GM10847 (cell line): ENCODE data around the gene ERC2.

Source experiments
- POLR2A ChIP-seq: IDR thresholded peaks from 2 replicates; pipeline ENCODE4 v1.6.1; 2011; ENCODE audit not compliant: insufficient read length; ENCODE audit errors: extremely low read depth

ERC2 gene

DNA sequence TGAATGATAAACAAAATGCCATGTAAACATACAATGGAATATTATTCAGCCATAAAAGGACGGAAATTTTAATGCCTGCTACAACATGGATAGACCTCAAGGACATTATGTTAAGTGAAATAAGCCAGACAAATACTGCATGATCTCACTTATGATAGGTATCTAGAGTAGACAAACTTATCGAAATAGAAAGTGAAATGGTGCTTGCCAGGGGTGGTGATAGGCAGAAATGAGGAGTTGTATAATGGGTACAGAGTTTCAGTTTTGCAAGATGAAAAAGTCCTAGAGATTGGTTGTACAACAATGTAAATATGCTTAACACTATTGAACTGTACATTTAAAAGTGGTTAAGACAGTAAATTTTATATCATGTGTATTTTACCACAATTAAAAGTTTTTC is 287.8 kb downstream of the ERC2 start:
- no peak for TF ChIP-seq POLR2A

DNA sequence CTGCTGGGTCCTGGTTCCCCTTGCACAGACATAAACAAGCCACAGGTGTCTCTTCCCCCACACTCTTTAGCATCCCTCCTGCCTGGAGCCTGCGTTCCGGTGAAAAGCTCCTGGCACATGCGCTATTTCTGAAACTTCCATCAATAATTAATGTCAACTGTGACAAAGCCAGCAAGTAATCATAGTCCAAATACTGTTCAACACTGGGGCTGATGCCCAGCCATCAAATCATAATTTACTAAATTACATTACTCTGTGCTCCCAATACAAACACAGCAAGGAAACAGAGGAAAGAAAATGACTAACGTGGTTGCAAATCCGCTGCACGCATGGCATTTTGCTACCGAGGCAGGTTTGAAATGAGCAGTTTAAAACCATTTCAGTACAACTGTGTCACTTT is 294.7 kb downstream of the ERC2 start:
- TF ChIP-seq POLR2A: no peak

DNA sequence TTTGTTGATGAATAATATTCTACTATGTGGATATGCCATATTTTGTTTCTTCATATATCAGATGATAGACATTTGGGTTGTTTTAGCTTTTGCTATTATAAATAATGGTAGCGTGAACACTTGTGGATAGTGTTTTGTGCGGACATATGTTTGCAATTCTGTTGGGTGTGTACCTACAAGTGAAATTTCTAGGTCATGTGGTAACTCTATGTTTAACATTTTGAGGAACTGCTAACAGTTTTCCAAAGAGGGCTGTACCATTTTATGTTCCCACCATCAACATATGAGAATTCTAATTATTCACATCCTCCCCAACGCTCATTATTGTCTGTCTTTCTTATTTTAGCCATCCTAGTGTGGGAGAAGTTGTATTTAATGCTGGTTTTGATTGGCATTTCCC is 303.8 kb downstream of the ERC2 start:
- no peak for TF ChIP-seq POLR2A

DNA sequence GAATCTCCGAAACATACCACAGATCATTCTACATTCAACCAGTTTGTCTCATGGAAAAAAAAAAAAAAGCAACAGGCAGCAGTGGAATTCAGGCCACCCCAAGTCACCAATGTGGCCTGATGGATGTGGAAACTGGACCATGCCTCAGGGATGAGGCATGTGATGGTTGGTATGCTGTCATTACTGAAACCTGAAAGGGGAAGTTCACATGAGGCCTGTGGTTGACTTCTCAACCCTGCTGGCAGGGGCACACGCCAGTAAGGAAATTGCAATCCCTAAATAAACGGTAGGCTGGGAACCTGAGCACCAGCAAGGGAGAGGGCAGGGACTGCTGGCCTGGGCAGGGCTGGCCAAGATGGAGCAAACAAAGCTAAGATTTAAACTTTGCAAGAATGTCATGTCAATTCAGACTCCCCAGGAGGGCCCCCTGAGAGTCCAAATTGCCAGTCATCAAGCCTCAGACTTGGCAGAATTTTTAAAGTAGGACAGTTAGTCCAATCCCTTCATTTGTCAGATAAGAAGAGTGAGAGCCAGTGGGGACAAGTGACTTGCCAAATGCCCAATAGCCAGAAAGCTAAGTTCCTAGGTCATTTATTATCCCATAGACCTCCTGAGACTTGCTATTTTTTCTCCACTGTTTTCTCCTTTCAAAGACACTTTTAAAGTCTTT is 310.4 kb downstream of the ERC2 start:
- no peak for TF ChIP-seq POLR2A

DNA sequence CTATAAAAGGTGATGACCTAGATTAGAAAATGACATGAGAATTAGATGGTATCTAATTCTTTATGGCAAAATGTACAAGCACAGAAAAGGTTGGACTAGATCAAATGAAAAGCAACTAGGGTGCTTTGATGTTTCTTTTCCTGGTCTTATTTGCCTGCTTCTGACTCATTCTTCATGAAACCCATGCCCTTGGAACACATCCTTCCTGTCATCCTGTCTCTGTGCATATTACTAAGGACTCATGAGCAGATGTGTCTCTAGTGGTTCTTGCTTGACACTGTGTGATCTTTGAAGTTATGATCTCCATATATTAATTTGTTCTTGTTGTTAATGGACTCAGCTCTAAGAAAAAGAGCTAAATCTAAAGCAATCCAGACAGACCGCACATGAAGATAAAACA is 314.0 kb downstream of the ERC2 start:
- TF ChIP-seq POLR2A: no peak

DNA sequence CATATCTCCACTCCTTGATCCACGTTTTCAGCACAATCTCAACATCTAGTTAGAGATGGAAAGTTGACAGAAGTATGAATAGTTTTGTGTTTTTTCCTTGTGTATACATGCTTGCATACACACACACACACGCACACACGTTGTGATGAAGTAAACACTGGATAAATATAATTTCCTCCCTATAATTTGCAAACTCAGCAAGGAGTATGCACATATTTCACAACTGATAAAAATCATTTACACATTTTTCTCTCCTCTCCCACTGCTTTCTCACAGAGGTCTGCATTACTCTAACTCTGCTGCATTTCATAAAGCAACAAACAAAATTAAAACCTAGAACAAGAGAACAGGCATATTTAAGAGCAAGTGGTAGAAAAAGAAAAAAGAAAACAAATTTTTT is 320.9 kb downstream of the ERC2 start:
- no peak for TF ChIP-seq POLR2A

DNA sequence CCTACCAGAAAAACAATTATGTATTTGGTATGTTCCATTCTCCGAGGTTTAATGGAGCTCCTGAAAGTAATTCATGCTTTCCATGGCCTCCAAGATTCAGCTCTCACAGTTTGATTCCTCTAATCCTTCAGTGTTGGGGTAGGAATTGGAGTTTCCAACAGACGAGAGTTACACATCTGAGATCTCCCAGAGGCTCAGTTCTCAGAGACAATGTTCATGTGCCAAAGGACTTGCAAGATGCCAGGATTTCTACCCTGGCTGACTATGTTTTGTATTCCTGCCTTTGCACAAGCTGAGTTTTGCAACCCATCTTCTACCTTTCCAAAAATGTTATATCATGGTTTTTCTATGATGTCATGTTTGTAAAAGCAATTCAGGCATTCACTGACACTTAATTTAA is 322.9 kb downstream of the ERC2 start:
- no peak for TF ChIP-seq POLR2A

DNA sequence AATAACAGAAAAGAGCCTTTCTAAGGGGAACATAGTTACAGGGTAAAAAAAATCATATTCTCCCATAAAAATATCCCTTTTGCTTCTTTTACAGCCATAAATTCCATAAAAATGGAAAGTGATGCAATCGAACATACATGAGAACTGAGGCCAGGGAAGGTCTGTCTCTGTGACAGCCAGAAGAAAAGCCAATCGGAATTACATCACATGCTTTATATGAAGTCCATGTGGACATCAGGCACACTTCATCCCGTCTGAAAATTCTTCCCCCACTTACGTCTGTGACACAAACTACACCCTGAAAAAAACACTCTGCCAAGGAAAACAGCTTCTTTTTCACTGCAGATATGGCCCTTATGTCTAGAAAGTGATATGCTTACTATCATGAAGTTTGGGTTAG is 323.5 kb downstream of the ERC2 start:
- no peak for TF ChIP-seq POLR2A

DNA sequence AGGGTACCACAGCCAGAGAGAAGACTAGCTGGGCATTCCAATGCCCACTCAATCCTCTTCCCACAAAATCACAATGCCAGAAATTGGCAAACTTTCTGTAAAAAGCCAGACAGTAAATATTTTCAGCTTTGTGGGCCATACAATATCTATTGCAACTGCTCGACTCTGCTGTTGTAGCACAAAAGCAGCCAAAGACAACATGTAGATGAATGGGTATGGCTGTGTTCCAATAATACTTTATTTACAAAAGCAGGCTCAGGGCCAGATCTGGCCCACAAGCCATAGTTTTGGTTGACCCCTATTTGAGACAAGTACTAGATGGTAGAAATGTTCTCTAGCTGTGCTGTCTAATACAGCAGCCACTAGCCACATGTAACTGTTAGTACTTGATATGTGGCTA is 330.9 kb downstream of the ERC2 start:
- TF ChIP-seq POLR2A: no peak

DNA sequence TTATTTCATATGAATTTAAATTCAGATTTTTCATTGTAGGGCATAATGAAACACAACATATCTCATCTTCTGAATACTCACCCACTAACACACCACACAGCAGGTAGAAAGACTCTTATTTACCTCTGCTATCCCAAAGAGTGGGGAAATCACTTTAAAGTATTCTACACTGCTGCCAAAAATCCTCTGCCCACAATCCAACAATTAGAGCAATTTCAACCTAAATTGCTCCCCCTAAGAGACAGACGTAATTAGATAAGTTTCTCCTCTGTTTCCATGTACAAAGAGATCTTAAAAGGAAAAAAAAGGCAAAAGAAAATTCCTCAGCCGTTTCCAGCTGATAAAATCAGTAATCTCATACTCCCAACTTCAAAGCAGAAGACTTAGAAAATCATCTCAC is 331.8 kb downstream of the ERC2 start:
- no peak for TF ChIP-seq POLR2A

DNA sequence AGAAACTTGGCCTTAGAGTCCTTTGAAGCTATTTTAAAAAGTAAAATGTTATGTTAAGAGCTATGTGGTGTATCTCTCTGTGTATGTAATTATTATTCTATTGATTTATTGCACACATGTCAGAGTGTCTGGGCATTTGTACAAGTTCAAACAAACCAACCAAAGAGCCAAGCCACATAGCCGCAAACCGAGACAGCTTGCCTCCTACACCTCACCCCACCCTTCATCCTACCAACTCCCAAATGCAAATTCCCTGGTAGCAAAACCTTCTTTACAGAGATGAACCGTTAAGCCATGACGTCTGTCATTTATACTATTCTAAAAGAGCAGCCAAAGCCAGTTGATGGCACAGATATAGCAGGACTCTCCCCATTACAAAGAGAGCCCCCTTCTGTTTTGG is 332.3 kb downstream of the ERC2 start:
- no peak for TF ChIP-seq POLR2A

DNA sequence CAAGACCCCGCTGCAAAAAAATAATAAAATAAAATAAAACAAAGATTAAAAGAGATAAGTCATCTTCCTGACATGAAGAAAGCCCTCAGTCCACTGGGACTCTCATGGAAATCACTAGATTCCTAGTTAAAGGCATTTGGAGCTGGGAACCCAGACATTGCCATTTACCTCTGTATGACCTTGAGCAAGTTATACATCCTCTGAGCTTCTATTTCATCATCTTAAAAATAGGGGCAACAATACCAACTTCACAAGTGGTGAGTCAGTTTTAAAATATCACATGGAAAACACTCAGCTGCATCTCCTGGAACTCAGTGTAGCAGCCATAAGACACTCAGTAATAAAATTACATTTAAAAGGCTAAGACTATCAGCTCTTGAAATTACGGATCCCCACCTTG is 334.8 kb downstream of the ERC2 start:
- TF ChIP-seq POLR2A: no peak

DNA sequence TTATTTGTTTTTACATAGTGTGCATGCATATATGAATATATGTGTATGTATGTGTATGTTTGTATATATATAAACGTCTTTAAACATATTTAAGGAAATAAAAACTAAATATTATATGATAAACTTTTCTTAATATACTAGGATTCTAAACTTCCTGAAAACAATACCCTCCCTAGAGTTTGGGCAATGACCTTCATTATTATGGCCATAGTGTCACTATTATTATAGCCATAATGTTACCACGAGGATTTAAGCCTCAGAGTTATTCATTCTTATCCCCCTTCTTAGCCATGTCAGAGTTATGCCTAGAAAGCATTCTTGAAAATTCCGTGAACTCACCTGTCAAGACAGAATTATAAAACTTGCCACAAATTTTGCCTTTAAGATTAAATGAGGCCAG is 335.5 kb downstream of the ERC2 start:
- no peak for TF ChIP-seq POLR2A

DNA sequence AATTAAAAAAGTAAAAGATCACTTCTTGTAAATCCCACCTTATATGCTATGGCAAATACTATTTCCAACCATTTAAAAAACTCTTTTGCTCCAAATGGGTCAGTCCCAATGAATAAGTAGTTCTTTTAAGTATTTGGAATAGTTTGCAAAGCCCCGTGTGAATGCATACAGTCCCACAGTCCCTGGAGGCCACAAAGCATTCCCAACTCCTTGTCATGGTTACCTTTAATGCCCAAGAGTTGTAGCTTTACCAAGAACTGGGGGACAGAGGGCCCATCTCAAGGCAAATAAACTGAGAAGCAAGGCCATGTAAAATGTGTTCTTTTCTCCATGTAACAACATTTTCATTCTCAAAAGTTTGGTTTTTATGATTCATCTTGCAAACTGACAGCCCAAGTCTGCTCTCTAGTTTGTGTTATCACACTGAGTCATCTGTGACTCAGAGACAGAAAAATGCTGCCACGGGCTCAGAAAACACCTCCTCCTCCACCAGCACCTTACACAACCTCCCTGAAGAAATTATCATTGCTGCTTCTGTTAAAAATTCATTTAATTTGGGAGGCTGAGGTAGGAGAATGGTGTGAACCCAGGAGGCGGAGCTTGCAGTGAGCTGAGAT is 336.2 kb downstream of the ERC2 start:
- no peak for TF ChIP-seq POLR2A

DNA sequence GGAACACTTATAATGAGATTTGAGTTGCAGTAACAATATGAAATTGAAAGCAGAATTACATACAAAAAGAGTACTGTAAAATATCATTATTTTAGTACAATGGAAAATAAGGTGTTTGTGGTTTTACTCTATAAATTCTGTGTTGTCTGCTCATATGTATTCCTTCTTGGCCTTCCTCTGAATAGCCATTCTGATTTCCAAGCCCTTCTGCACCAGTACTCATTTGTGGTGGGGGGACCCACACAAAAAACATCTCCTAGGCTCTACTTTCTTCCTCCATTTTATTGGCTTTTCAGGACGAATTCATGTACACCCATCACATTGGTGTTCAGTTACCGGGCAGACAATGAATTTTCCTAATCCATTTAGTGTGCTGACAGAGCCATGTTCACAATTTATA is 338.2 kb downstream of the ERC2 start:
- TF ChIP-seq POLR2A: no peak

DNA sequence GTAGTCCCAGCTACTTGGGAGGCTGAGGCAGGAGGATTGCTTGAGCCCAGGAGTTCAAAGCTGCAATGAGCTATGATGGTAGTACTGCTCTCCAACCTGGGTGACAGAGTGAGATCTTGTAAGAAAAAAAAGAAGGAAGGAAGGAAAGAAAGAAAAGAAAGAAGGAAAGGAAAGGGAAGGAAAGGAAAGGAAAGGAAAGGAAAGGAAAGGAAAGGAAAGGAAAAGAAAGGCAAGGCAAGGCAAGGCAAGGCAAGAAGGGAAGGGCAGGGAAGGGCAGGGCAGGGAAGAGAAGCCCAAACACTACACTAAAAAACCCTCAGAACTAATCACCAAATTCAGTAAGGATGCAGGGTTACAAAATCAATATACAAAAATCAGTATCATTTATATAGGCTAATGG is 341.6 kb downstream of the ERC2 start:
- TF ChIP-seq POLR2A: no peak

DNA sequence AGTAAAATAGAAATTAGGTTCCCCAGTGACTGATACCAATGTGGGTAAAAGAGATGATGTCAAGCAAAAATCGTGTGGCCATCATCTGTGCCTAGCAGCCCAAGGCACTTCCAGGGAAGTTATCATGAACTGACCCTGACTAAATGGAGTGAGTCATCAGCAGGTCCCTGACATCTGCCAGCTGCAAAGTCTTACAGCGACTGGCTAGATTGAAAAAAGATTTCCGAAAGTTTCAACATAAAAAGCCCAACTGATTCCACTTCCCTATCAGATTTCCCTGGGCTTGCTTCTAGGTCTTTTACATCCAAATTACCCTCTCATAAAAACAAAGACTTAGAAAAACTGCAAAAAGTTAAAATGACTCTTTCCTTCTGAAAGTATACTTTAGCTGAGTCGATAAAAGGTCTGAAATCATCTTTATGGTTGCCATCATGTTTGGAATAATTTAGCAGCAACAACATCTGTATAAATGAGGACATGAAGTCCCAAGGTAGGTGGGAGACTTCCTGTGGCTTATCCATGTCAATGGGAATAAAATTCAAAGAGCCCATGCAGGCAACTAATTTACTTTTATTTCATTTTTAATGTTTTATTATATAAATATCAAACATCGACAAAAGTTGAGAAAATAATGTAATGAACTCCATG is 342.8 kb downstream of the ERC2 start:
- TF ChIP-seq POLR2A: no peak
